Gastroesophageal sphincter (tissue), 4 donors: Measurements from ENCODE around the gene PRUNE2. TPM values are rescaled to one million over a fixed set of nuclear protein-coding genes. Genes with fewer than 3 reads are reported as not detected.
A peak's percentile ranks its signal among the peaks of the same experiment; 100 is the strongest.

ENCODE experiments used
- ATAC-seq: fragments of 150-250 bp; one replicate; pipeline ENCODE4 v1.9.1; 2016; ENCODE audit warnings: mild to moderate bottlenecking, moderate library complexity
- H3K27ac ChIP-seq, 4 donors: fragments of 200-600 bp; sonication (generic) in 3 of 4; 1 replicate in 3 of 4; 2 replicates in 1 of 4; pipeline ENCODE4 v1.5.1; 2016 to 2019
- H3K27me3 ChIP-seq: fragments of 200-600 bp; sonication (generic); one replicate; pipeline ENCODE4 v1.5.1; 2019
- H3K36me3 ChIP-seq, 2 donors: fragments of 200-600 bp; sonication (generic); one replicate each; pipeline ENCODE4 v1.5.1; 2019; ENCODE audit warnings: control low read depth in 1 of 2
- H3K4me1 ChIP-seq, 3 donors: fragments of 200-600 bp; sonication (generic); 1 replicate in 2 of 3; 2 replicates in 1 of 3; pipeline ENCODE4 v1.5.1; 2016 to 2019; ENCODE audit warnings: control low read depth in 2 of 3
- H3K4me3 ChIP-seq, 2 donors: fragments of 200-600 bp; sonication (generic); one replicate each; pipeline ENCODE4 v1.5.1; 2019; ENCODE audit warnings: mild to moderate bottlenecking in 1 of 2, moderate library complexity in 1 of 2
- H3K9me3 ChIP-seq, 3 donors: fragments of 200-600 bp; sonication (generic); one replicate each; pipeline ENCODE4 v1.5.1; 2017 to 2019; ENCODE audit warnings: control low read depth in 2 of 3
- CTCF ChIP-seq, 4 experiments: fragments of 200-600 bp in 2 of 4; fragments of 450-650 bp in 2 of 4; sonication (generic) in 1 of 4; IDR thresholded peaks; one replicate each; pipeline ENCODE4 v1.5.1; 2017 to 2019; ENCODE audit warnings: antibody characterized with exemption in 4 of 4, mild to moderate bottlenecking in 2 of 4, moderate library complexity in 2 of 4
- EP300 ChIP-seq: sonication (generic); formaldehyde crosslinking; IDR thresholded peaks from one replicate; pipeline ENCODE4 v1.6.1; 2017; ENCODE audit warnings: antibody characterized with exemption, mild to moderate bottlenecking
- POLR2A ChIP-seq, 2 donors: fragments of 450-650 bp; IDR thresholded peaks; one replicate each; pipeline ENCODE4 v1.6.1; 2017; ENCODE audit warnings: antibody characterized with exemption in 2 of 2, mild to moderate bottlenecking in 2 of 2, moderate library complexity in 1 of 2
- POLR2AphosphoS5 ChIP-seq: sonication (generic); formaldehyde crosslinking; IDR thresholded peaks from one replicate; pipeline ENCODE4 v1.6.1; 2017; ENCODE audit warnings: antibody characterized with exemption
- WGBS, 2 donors: methylation state at CpG; one replicate each; pipeline ENCODE4 v1.1.5; 2018; ENCODE audit warnings: low coverage in 1 of 2; 5-methylcytosine and 5-hydroxymethylcytosine counted together
- total RNA-seq, 4 donors: library from RNA; depleted of rRNA; stranded (reverse); fragments of >200 nt; gene quantifications; one replicate each; pipeline ENCODE4 v1.1.0, GENCODE V29; 2016

The PRUNE2 gene
- total RNA-seq, 4 donors from 2014 or later = 561 to 930 (median 763) TPM

GRCh38 chr9:76852026-76852425 lies 53.9 kb downstream of the PRUNE2 start:
- 31 to 82% methylated on average over 2 of the region's 2 CpGs for WGBS, 2 donors
- no peaks in the 10 kb centered on the region for H3K27me3 ChIP-seq
- H3K27ac ChIP-seq = peak overlapping the region; percentile 39 to 63 (median 48)
- peaks cover 0 to 28% of the 10 kb centered on the region in 2 donors for H3K36me3 ChIP-seq
- H3K4me1 ChIP-seq = peaks cover 0 to 59% (median 5%) of the 10 kb centered on the region in 3 donors
- TF ChIP-seq POLR2A (IDR thresholded peaks at IDR 0.05) (no peak), CTCF (IDR thresholded peaks at IDR 0.05) (no peak), EP300 (no peak), POLR2AphosphoS5 (no peak)
- H3K4me3 ChIP-seq = no peak overlapping the region
- H3K9me3 ChIP-seq = no peaks in the 10 kb centered on the region
- ATAC-seq = no peak

GRCh38 chr9:76846297-76846696 lies 59.6 kb downstream of the PRUNE2 start:
- no peaks in the 10 kb centered on the region for H3K9me3 ChIP-seq
- H3K27ac ChIP-seq = peak overlapping the region; percentile 67 to 88 (median 84)
- ATAC-seq = no peak
- H3K36me3 ChIP-seq = peaks cover 0 to 40% of the 10 kb centered on the region in 2 donors
- H3K27me3 ChIP-seq = no peaks in the 10 kb centered on the region
- peaks cover 0 to 41% (median 6%) of the 10 kb centered on the region in 3 donors for H3K4me1 ChIP-seq
- no peak overlapping the region for H3K4me3 ChIP-seq
- no peak for TF ChIP-seq POLR2AphosphoS5
- WGBS, 2 donors = 70 to 81% methylated on average over 7 to 9 of the region's 9 CpGs

- peak; percentile 94 for TF ChIP-seq POLR2AphosphoS5
- no peak for TF ChIP-seq CTCF (IDR thresholded peaks at IDR 0.05)
- H3K4me1 ChIP-seq = peaks cover 0 to 37% (median 6%) of the 10 kb centered on the region in 3 donors
- H3K27ac ChIP-seq = peak overlapping the region; percentile 67 to 88 (median 84)
- no peak for ATAC-seq
- H3K36me3 ChIP-seq = peaks cover 0 to 38% of the 10 kb centered on the region in 2 donors
- no peaks in the 10 kb centered on the region for H3K9me3 ChIP-seq
- 17 to 22% methylated on average over 1 to 4 of the region's 4 CpGs for whole genome bisulfite sequencing, 2 donors
- no peak overlapping the region for H3K4me3 ChIP-seq
- no peaks in the 10 kb centered on the region for H3K27me3 ChIP-seq
Observed at GRCh38 chr9:76845254-76845653, 60.7 kb downstream of the PRUNE2 start.

GRCh38 chr9:76835571-76836283 lies 70.2 kb downstream of the PRUNE2 start:
- H3K4me1 ChIP-seq = peaks cover 8 to 55% (median 13%) of the 10 kb centered on the region in 3 donors
- H3K4me3 ChIP-seq = peak overlapping the region in 1 of 2 donors; percentile 17
- WGBS, 2 donors = 20 to 28% methylated on average over 7 of the region's 7 CpGs
- H3K27ac ChIP-seq = peak overlapping the region; percentile 82 to 100 (median 88)
- no peaks in the 10 kb centered on the region for H3K9me3 ChIP-seq
- peak; percentile 92 for ATAC-seq
- TF ChIP-seq CTCF (IDR thresholded peaks at IDR 0.05) = no peak
- TF ChIP-seq EP300 = peak; percentile 74
- TF ChIP-seq POLR2AphosphoS5 = peak; percentile 96
- TF ChIP-seq POLR2A (IDR thresholded peaks at IDR 0.05) = peak; percentile 48 to 49
- no peaks in the 10 kb centered on the region for H3K36me3 ChIP-seq
- no peaks in the 10 kb centered on the region for H3K27me3 ChIP-seq

GRCh38 chr9:76828447-76828846 lies 77.5 kb downstream of the PRUNE2 start:
- Histone ChIP-seq H3K27me3 (no peaks in the 10 kb centered on the region), H3K27ac (peak overlapping the region; percentile 64 to 88 (median 78)), H3K9me3 (no peaks in the 10 kb centered on the region), H3K36me3 (peaks cover 0 to 30% of the 10 kb centered on the region in 2 donors), H3K4me3 (no peak overlapping the region), H3K4me1 (peaks cover 0 to 43% (median 9%) of the 10 kb centered on the region in 3 donors)
- no peak for ATAC-seq
- TF ChIP-seq POLR2AphosphoS5 (peak; percentile 50), POLR2A (IDR thresholded peaks at IDR 0.05) (no peak), EP300 (no peak)
- WGBS, 2 donors = 20% methylated on average over 2 of the region's 3 CpGs; no CpG with 5 or more reads in 1 of the 2 donors
